HG02678 (cell line): ENCODE measurements around the gene SORCS2.

Experiments used
- ATAC-seq: cut with Tn5 transposase; IDR thresholded peaks from one replicate; pipeline ENCODE4 v1.9.1; 2021; ENCODE audit warnings: mild to moderate bottlenecking, moderate library complexity; ENCODE audit not compliant: unreplicated experiment

Gene SORCS2

GRCh38 chr4:7668826-7669225 is 476.5 kb downstream of the SORCS2 start:
- ATAC-seq = no peak

DNA sequence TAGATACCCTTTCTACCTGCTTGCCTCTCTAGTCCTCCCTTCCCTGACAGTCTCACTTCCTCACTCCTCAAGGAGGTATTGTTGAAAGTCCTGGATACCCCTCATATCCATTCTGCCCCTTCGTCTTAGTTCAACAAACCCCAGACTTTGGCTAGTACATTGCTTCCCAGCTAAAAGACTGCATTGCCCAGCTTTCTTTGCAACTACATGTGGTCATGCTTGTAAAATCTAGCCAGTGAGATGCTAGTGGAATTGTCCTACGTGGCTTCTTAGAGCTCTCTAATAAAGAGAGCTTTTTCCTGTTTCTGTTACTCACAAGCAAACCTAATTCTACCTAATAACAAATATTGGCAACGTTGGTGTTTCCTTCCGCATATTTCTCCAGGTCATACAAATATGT is 480.3 kb downstream of the SORCS2 start:
- ATAC-seq = no peak

GRCh38 chr4:7673121-7673520 is 480.8 kb downstream of the SORCS2 start:
- no peak for ATAC-seq

DNA sequence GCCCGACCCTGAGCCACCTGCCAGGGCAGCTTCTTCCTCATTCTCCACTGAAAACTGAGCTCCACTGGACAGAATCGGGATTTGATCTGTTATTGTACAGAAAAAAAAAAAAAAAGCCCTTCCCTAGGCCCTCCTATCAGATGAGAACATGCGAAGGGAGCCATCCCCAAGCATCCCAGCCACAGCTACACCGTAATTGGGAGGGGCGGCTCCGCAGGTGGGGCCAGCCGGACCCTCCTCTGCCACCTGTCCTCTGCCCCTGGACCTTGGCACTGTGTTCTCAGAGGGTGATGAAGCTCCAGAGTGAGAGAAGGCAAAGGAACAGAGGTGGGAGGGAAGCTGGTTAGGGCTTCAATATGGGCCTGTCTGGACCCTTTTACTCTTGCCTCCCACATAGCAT is 482.4 kb downstream of the SORCS2 start:
- no peak for ATAC-seq

- no peak for ATAC-seq
These were observed 482.8 kb downstream of the SORCS2 start for GRCh38 chr4:7675136-7675535.

DNA sequence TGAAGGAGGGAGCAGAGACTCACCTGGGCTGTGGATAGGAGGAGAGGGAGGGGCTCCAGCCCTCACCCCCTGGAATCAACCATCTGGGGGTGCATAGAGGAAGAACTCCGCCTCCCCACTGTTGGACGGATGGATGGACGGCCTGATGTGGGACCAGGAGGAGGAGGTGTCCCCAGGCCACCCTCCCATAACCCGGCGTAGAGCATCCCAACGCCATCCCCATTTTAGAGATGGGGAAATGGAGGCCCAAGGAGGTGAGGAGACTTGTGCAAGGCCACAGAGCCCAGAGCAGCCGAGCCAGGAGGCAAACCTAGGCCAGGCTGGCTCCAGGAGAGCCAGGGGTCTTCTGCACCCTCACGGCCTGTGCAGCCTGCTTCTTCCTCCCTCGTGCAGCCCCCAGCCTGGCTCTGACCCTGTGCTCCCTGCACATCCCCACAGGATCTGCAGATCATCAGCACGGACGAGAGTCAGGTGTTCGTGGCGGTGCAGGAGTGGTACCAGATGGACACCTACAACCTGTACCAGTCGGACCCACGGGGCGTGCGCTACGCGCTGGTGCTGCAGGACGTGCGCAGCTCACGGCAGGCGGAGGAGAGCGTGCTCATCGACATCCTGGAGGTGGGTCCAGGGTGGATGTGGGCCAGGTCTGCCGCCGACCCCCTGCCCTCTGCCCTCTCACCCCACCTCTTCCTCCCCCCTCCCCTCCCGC is 483.4 kb downstream of the SORCS2 start:
- ATAC-seq = no peak

DNA sequence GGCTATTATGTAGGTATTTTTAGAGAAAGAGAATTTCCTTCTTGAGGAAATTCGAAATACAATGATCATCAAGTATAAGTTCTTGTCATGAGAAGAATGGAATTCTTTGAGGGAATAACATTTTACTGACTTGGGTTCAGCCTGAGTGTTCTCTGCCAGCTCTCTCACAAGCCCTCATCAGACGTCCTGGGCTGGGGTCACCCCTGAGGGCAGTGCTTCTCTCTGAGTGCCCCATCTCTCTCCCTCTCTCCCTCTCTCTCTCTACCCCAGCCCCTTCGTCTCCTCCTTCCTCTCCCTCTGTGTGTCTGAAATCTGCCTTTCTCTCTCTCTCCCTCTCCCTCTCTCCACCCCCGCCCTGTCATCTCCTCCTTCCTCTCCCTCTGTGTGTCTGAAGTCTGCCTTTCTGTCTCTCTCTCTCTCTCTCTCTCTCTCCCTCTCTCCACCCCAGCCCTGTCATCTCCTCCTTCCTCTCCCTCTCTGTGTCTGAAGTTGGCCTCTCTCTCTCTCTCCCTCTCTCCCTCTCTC is 484.1 kb downstream of the SORCS2 start:
- no peak for ATAC-seq

GRCh38 chr4:7677086-7677485 is 484.7 kb downstream of the SORCS2 start:
- no peak for ATAC-seq

DNA sequence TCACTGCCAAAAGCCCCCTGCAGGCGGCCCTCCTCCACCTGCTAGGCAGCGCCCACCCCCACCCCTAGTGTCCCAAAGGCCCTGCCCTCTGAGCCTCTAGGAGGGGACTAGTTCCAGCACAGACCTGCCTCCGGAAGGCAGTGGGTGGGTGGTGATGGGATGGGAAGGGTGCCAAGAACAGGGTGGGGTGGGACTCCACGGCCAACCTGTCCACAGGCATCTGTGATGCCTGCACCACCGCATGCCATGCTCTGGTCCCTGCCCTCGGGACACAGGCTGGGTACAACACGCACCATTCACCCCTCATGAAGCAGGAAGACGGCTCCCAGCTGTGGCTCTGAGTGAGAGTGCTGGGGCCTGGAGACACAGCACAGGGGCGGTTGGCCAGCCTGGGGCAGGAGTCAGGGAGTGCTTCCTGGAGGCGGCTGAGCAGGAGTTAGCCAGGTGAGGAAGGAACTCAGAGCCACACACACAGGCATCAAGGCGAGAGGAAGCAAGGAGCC is 485.5 kb downstream of the SORCS2 start:
- ATAC-seq = no peak

DNA sequence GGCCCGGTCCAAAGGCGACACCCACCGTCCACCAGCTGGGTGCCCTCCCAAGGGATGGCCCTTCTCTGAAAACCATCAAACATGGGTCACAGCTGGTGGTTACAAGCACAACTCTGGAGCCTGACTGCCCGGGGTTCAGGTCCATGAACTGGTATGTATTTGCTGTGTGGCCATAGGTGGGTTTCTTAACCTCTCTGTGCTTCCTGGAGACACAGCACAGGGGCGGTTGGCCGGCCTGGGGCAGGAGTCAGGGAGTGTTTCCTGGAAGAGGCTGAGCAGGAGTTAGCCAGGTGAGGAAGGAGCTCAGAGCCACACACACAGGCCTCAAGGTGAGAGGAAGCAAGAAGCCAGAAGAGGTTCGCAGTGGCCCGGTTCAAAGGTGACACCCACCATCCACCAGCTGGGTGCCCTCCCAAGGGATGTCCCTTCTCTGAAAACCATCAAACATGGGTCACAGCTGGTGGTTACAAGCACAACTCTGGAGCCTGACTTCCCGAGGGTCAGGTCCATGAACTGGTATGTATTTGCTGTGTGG is 486.0 kb downstream of the SORCS2 start:
- ATAC-seq = no peak

DNA sequence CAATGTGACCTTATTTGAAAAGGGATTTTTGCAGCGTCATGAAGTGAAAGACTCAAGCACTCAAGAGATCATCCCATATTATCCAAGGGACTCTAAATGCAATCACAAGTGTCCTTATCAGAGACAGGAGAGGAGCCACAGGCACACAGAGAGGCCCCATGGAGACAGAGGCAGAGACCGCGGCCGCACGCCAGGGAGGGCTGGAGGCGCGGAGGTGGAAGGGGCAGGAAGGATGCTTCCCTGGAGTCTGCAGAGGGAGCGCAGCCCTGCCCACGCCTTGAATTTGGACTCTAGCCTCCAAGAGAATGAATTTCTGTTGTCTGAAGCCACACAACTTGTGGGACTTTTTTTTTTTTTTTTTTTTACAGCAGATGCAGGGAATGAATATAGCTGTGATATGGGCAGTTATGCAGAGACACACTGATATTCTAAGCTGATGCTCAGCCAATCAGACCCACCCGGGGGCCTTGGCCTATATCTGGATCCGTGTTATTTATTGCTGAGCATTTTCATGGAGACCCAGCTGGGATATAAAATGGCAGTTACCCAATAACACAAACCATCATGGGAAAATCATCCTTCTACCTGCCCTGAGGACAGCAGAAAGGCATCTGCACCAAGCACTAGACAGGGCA is 487.2 kb downstream of the SORCS2 start:
- no peak for ATAC-seq

GRCh38 chr4:7680106-7680505 is 487.8 kb downstream of the SORCS2 start:
- no peak for ATAC-seq

DNA sequence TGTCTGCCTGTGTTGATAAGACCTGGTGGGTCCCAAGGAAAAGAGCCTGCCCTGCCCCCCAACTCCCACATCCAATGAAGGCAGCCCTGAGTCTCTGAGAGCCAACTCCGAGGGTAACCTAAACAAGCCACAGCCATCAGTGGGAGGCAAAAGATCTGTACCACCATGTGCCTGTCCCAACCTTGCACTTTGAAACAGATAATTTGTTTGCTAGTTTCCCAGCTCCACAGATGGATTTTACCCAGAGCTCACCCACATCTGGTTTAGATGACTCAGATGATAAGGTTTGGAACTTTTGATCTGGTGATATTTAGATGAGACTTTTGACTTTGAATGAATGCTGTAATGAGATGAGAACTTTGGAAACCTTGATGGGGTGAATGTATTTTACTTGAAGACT is 488.4 kb downstream of the SORCS2 start:
- no peak for ATAC-seq

DNA sequence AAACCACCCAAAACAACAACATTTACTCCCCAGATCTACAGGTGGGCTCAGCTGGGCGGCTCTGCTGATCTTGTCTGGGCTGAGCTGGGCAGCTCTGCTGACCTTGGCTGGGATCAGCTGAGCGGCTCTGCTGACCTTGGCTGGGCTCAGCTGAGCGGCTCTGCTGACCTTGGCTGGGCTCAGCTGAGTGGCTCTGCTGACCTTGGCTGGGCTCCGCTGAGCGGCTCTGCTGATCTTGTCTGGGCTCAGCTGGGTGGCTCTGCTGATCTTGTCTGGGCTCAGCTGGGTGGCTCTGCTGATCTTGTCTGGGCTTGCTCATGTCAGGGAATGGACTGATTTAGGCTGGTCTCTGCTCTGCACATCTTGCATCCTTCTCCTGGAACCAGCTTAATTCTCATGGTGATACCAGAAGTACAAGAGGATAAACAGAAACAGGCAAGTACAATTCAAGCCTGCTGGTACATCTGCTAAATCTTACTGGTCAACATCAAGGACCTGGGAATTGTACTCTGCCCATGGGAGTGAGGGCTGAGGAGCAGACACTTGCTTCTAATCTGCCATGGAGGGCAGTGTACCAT is 490.9 kb downstream of the SORCS2 start:
- no peak for ATAC-seq

- no peak for ATAC-seq
These were observed 492.0 kb downstream of the SORCS2 start for GRCh38 chr4:7684294-7684693.

DNA sequence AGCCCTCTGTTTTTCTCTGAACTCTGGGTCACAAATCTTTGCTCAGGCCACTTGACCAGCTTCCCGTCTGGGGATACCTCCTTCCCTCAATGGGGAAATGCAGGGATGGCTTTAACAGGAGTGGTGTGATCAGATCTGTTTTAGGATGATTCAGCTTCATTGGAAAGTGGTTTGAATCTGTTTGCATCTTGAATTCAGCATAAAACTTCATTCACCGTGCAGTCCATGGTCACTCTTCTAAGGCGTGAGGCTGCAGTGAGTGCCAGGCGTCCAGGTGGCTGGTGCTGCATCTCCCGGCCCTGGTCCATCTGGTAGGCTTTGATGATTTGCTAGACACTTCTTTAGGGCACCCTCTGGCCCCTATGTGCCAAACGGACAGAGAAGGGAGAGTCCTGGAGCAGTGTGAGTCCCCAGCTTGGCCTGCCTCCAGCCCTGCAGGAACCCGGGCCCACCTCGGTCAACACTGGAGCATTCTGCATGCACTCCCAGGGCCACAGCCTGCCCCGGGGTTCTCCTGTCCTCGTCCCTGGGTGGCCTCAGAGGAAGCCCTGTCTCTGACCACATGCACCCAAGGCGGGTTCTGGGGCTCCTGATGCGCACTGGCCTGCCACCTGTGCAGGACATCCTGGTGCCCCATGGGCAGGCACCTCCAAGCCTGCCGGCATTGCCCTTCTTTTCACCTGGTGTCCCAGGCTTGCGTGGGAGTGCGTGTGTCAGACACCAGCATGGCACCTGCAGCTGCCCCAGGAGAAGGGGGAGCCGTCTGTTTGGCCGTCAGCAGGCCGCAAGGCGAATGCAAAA is 493.9 kb downstream of the SORCS2 start:
- ATAC-seq = no peak

DNA sequence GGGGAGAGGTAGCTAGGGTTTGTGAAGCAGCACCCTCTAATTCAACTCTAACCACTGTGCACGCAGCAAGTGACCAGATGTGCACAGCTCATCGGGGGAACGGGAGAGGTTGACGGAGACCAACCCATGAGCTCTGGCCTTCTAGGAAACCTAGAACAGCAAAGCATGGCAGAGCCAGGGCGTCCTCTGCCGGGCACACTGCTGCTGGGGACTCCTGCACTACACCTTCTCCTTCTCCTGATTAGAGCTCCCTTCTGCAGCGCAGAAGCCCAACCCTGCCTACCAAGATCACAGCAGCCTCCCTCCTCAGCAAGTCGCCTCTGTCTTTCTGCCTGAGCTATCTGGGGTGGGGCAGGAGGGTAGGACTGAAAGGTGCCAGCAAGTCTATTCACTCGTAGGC is 494.7 kb downstream of the SORCS2 start:
- no peak for ATAC-seq

GRCh38 chr4:7687796-7688195 is 495.5 kb downstream of the SORCS2 start:
- no peak for ATAC-seq

DNA sequence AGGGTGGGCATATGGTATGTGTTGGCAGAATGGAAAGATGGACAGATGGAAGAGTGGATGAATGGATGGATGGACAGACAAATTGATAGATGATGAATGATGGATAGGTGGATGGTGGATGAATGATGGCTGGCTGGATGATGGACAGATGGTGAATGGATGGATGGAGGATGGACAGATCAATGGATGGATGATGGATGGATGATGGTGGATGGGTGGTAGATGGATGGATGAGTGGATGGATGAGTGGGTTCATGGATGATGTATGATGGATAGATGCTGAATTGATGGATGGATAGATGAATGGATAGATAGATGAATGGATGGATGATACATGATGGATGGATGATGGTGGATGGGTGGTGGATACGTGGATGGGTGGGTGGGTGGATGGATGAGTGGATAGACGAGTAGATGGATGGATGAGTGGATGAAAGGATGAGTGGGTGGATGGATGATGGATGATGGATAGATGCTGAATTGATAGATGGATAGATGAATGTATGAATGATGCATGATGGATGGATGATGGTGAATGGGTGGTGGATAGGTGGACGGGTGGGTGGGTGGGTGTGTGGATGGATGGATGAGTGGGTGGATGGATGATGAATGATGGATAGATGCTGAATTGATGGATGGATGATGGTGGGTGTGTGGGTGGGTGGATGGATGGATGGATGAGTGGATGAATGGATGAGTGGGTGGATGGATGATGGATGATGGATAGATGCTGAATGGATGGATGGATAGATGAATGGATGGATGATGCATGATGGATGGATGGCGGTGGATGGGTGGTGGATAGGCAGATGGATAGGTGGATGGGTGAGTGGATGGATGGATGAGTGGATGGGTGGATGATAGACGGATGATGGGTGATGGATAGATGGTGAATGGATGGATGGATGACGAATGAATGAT is 497.7 kb downstream of the SORCS2 start:
- ATAC-seq = no peak

DNA sequence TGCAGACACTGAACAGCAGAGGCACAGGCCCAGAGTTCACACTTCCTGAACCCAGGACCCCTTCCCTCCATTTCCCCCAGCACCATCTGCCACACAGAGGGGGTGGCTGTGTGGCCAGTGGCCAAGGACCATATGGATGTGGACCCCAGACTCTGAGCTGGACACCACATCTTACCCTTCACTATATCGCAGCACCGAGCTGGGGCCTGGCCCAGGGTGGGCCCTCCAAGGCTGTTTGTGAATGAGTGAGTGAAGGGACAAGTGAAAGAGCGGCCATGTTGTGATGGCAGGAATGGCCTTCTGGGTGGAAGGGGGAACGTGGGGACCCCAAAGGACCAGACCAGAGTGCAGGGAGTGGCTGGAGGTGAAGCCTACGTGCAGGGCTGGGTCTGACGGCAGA is 498.7 kb downstream of the SORCS2 start:
- no peak for ATAC-seq
